GM13977 (cell line): ENCODE results near the gene MT1A.

Source experiments
- DNase-seq: peaks from one replicate; pipeline ENCODE4 v3.0.0; 2012; ENCODE audit warnings: low spot score
- CTCF ChIP-seq: IDR thresholded peaks from 2 replicates; pipeline ENCODE4 v1.5.1; 2012; ENCODE audit warnings: mild to moderate bottlenecking, control low read depth; ENCODE audit not compliant: insufficient read depth; ENCODE audit errors: extremely low read depth, missing control alignments
- in situ Hi-C: fragments of 300-500 bp; cut with MboI; formaldehyde crosslinking; loops from one replicate; pipeline ENCODE4 v1.12.0; 2022; ENCODE audit warnings: low sequenced_read_pairs, low pct_unique_long_range_greater_than_20kb, mixed read lengths, inconsistent platforms; ENCODE audit not compliant: unreplicated experiment

MT1A gene

GRCh38 chr16:56637814-56638750, at the start of gene MT1A:
MT1A (plus strand) TSS chr16:56638666; CDS start chr16:56638739, 73 bp downstream.
- DNase-seq, result no peak
- no peak for TF ChIP-seq CTCF
- in situ Hi-C loops, result no loop called here

DNA sequence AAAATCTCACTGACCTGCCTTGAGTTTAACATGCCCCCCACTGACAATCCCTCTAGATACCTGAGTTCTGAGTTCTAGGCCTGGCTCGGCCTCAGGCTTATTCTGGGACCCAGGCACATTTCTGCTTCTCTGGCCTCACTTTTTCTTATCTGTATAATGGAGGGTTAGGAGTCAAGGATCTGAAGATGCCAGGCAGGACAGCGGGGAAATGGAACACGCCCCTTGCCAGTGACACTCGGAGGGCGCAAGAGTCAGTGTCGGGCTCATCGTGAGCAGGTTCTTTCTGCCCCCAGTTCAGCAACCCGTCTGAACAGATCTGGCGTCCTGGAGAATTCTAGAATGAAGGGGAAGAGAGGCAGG, 49.7 kb upstream of the MT1A start:
- no peak for DNase-seq
- TF ChIP-seq CTCF, result no peak
- in situ Hi-C loops, result no loop called here

DNA sequence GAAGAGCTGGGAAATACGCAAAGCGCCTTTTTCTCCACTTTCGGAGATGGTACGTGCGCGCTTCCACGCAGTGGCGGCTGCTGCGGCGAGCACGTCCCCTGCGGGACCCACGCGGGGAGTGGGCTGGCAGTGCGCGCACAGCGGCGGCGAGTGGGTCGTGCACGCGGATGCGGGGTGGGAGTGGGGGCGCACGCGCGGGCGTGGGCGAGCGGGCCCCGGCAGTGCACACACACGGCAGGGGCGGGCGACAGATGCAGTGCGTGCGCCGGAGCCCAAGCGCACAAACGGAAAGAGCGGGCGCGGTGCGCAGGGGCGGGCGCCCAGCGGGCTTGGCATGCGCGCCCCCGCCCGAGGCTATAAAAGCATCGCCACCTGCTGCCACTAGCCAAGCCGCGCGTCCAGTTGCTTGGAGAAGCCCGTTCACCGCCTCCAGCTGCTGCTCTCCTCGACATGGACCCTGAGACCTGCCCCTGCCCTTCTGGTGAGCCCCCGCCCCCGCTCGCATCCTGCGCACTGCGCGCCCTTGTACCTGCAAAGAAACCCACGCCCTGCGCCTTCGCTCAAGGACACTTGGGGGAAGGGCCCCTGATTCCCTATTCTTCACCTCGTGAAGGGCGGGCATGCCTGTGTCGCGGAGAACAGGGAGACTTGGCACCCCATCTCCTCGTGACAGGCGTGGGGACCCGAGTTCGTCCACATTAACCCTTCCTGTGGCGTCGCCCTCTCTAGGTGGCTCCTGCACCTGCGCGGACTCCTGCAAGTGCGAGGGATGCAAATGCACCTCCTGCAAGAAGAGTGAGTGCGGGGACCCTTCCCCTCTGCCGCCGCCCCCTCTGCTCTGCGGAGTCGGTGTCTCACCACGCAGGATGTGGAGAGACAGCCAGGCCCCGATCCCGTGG, 49.1 kb upstream of the MT1A start, which contains the start of gene MT3:
Gene MT3 (plus strand): TSS at position 388 of the 899 bp plus-strand sequence. CDS start 63 bp downstream, at position 451.
- no peak for DNase-seq
- no peak for TF ChIP-seq CTCF
- in situ Hi-C loops, result no loop called here

DNA sequence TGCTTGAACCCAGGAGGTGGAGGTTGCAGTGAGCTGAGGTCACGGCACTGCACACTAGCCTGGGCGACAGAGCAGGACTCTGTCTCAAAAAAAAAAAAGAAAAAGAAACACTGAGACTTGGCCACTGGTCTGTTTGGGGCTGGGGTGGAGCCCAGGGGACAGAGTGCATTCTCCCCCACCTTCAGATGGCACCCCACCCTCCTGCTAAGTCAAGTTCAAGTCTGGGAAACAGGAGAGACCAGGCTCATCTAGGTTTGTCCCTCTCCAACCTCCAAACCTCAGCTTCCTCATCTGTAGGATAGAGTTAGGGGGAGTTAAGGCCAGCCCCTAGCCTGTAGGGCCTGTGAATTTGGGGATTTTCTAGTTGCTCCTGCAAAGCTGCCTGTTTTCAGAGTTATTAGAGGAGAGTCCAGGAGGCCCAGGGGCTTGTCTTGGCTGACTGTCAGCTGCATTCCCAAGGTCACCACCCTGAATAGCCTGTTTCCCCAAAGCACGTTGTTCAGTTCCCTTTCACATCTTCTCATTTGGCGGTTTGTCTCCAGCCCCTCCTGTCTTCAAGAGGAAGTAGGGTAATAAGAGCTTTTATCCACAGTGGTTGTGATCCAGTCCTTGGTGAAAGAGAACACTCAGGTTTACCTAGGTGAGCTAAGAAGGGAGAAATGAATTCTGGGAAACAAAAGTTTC, 46.9 kb upstream of the MT1A start:
- DNase-seq, result no peak
- no peak for TF ChIP-seq CTCF
- in situ Hi-C loops, result no loop called here

GRCh38 chr16:56593573-56594291, 44.7 kb upstream of the MT1A start:
- no peak for DNase-seq
- no peak for TF ChIP-seq CTCF
- in situ Hi-C loops, result no loop called here
